WTC11 (cell line): ENCODE data around the gene PPARA. TPM values are rescaled to one million over a fixed set of nuclear protein-coding genes. Genes with fewer than 3 reads are reported as not detected.

Source experiments
- ATAC-seq: fragments of 200-7000 bp; cut with Tn5 transposase; 2 replicates; pipeline ENCODE4 v1.10.0; 2021; ENCODE audit warnings: mild to moderate bottlenecking, moderate library complexity
- CTCF ChIA-PET: fragments of 300-600 bp; sonication (Branson Sonifier 250); formaldehyde crosslinking; loops from one replicate; lab custom pipeline; 2021; ENCODE audit warnings: antibody characterized with exemption; lab: Charles Lee
- POLR2A ChIA-PET: fragments of 350-600 bp; sonication (Branson Sonifier 250); formaldehyde crosslinking; loops from one replicate; lab custom pipeline; 2021; ENCODE audit warnings: antibody characterized with exemption; lab: Charles Lee
- DNase-seq: peaks from one replicate; pipeline ENCODE4 v3.0.0; 2021; ENCODE audit warnings: low spot score
- H3K27ac Mint-ChIP-seq: 2 replicates; pipeline ENCODE4 v1.8.0; 2021; ENCODE audit warnings: mixed read lengths
- H3K27me3 Mint-ChIP-seq: 2 replicates; pipeline ENCODE4 v1.8.0; 2021; ENCODE audit warnings: low read depth, mild to moderate bottlenecking, moderate library complexity, mixed read lengths
- H3K36me3 Mint-ChIP-seq: 2 replicates; pipeline ENCODE4 v1.8.0; 2021; ENCODE audit warnings: mixed read lengths
- H3K4me1 Mint-ChIP-seq: 2 replicates; pipeline ENCODE4 v1.8.0; 2022; ENCODE audit warnings: mixed read lengths
- H3K4me3 Mint-ChIP-seq: 2 replicates; pipeline ENCODE4 v1.8.0; 2021; ENCODE audit warnings: mild to moderate bottlenecking, moderate library complexity, mixed read lengths
- H3K9me3 Mint-ChIP-seq: 2 replicates; pipeline ENCODE4 v1.8.0; 2021; ENCODE audit warnings: mixed read lengths
- CREM ChIP-seq: sonication (generic); formaldehyde crosslinking; IDR thresholded peaks from 2 replicates; pipeline ENCODE4 v1.8.1; 2022; ENCODE audit warnings: mild to moderate bottlenecking, missing genetic modification reagents, moderate library complexity
- ELF4 ChIP-seq: sonication (generic); formaldehyde crosslinking; IDR thresholded peaks from 2 replicates; pipeline ENCODE4 v1.8.1; 2022; ENCODE audit warnings: low read depth, mild to moderate bottlenecking, moderate library complexity, missing genetic modification reagents
- ESRRA ChIP-seq: sonication (generic); formaldehyde crosslinking; IDR thresholded peaks from 2 replicates; pipeline ENCODE4 v1.8.1; 2022; ENCODE audit warnings: mild to moderate bottlenecking, missing genetic modification reagents, borderline replicate concordance
- GABPB1 ChIP-seq: sonication (generic); formaldehyde crosslinking; IDR thresholded peaks from 2 replicates; pipeline ENCODE4 v1.8.1; 2023; ENCODE audit warnings: mild to moderate bottlenecking, missing genetic modification reagents
- GRHL2 ChIP-seq: fragments of 250-450 bp; sonication (Bioruptor Pico); IDR thresholded peaks from 2 replicates; pipeline ENCODE4 v1.8.0; 2022; ENCODE audit warnings: mild to moderate bottlenecking, moderate library complexity; ENCODE audit not compliant: insufficient replicate concordance, severe bottlenecking
- MYBL2 ChIP-seq: sonication (generic); formaldehyde crosslinking; IDR thresholded peaks from 2 replicates; pipeline ENCODE4 v1.8.1; 2023; ENCODE audit warnings: mild to moderate bottlenecking, moderate library complexity, missing genetic modification reagents
- NR2C2 ChIP-seq: sonication (generic); formaldehyde crosslinking; IDR thresholded peaks from 2 replicates; pipeline ENCODE4 v1.8.0; 2022; ENCODE audit warnings: mild to moderate bottlenecking, missing genetic modification reagents
- OVOL2 ChIP-seq: fragments of 250-450 bp; sonication (Bioruptor Pico); IDR thresholded peaks from 2 replicates; pipeline ENCODE4 v1.9.0; 2021; ENCODE audit warnings: mild to moderate bottlenecking, borderline replicate concordance
- TEAD4 ChIP-seq: sonication (generic); formaldehyde crosslinking; IDR thresholded peaks from 2 replicates; pipeline ENCODE4 v1.8.0; 2022; ENCODE audit warnings: mild to moderate bottlenecking, missing genetic modification reagents
- ZNF121 ChIP-seq: sonication (generic); formaldehyde crosslinking; IDR thresholded peaks from 2 replicates; pipeline ENCODE4 v1.8.0; 2023; ENCODE audit warnings: missing genetic modification reagents
- ZNF138 ChIP-seq: sonication (generic); formaldehyde crosslinking; conservative IDR thresholded peaks from 2 replicates; pipeline ENCODE4 v1.8.1; 2022; ENCODE audit warnings: mild to moderate bottlenecking, moderate library complexity, missing genetic modification reagents
- ZNF232 ChIP-seq: sonication (generic); formaldehyde crosslinking; IDR thresholded peaks from 2 replicates; pipeline ENCODE4 v1.8.0; 2022; ENCODE audit warnings: mild to moderate bottlenecking, missing genetic modification reagents
- ZNF425 ChIP-seq: fragments of 250-450 bp; sonication (Bioruptor Pico); conservative IDR thresholded peaks from 2 replicates; pipeline ENCODE4 v1.9.0; 2021; ENCODE audit warnings: mild to moderate bottlenecking
- total RNA-seq: library from RNA; stranded (reverse); gene quantifications from 3 replicates; pipeline ENCODE4 v1.2.3, GENCODE V29; 2021
- TF ChIP-seq, protein P1 (sequence below): sonication (generic); formaldehyde crosslinking; IDR thresholded peaks from 2 replicates; pipeline ENCODE4 v1.8.1; 2023; ENCODE audit warnings: mild to moderate bottlenecking, missing genetic modification reagents
- TF ChIP-seq, protein P2 (sequence below): sonication (generic); formaldehyde crosslinking; IDR thresholded peaks from 2 replicates; pipeline ENCODE4 v1.8.1; 2023; ENCODE audit warnings: mild to moderate bottlenecking, missing genetic modification reagents, moderate library complexity
- TF ChIP-seq, protein P3 (sequence below): fragments of 250-450 bp; sonication (Bioruptor Pico); IDR thresholded peaks from 2 replicates; pipeline ENCODE4 v1.9.0; 2021; ENCODE audit warnings: mild to moderate bottlenecking
- TF ChIP-seq, protein P4 (sequence below): sonication (generic); formaldehyde crosslinking; IDR thresholded peaks from 2 replicates; pipeline ENCODE4 v1.8.0; 2023; ENCODE audit warnings: mild to moderate bottlenecking, missing genetic modification reagents
- TF ChIP-seq, protein P5 (sequence below): sonication (generic); formaldehyde crosslinking; IDR thresholded peaks from 2 replicates; pipeline ENCODE4 v1.8.1; 2023; ENCODE audit warnings: mild to moderate bottlenecking, missing genetic modification reagents

The PPARA gene
- total RNA-seq, 1 experiment from 2014 or later = 9.3 TPM

DNA sequence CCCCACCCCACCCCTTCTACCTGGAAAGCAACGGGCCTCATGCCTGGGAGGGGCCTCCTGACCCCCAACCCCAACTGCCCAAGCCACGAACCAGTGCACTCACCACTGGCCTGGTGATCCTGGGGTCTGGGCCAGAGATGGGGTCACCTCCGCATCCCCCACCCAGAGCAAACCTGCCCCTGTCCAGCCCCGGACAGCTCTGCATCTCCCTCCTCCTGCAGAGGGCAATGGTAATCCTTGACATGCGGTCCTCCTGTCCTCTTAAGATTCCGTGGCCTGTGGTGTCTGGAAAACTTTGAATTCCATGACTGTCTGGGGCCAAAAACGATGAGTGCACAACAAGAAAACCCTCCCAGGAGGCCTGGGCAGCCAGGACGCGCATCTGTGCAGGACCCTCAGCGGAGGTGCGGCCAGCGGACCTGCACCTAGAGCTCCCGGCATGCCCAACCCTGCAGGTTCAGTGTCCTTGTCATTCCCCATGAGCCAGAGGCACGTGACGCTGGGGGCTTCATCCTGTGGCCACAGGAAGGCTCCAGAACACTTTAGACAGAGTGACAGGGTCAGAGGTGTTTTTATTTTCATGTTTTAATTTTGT lies 16.1 kb upstream of the PPARA start:
- no peak overlapping the region for H3K4me3 Mint-ChIP-seq
- CTCF ChIA-PET = interaction anchor here (1.2 kb wide), 1 partner anchor 140 kb away, joined by 4 read pairs; no protein-coding TSS in a partner anchor
- ATAC-seq = no peak
- TF ChIP-seq, protein P1, sequence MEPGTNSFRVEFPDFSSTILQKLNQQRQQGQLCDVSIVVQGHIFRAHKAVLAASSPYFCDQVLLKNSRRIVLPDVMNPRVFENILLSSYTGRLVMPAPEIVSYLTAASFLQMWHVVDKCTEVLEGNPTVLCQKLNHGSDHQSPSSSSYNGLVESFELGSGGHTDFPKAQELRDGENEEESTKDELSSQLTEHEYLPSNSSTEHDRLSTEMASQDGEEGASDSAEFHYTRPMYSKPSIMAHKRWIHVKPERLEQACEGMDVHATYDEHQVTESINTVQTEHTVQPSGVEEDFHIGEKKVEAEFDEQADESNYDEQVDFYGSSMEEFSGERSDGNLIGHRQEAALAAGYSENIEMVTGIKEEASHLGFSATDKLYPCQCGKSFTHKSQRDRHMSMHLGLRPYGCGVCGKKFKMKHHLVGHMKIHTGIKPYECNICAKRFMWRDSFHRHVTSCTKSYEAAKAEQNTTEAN (CRISPR knock-in tag) = no peak
- TF ChIP-seq, protein P2, sequence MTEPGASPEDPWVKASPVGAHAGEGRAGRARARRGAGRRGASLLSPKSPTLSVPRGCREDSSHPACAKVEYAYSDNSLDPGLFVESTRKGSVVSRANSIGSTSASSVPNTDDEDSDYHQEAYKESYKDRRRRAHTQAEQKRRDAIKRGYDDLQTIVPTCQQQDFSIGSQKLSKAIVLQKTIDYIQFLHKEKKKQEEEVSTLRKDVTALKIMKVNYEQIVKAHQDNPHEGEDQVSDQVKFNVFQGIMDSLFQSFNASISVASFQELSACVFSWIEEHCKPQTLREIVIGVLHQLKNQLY (CRISPR knock-in tag) = no peak
- TF ChIP-seq, protein P3, sequence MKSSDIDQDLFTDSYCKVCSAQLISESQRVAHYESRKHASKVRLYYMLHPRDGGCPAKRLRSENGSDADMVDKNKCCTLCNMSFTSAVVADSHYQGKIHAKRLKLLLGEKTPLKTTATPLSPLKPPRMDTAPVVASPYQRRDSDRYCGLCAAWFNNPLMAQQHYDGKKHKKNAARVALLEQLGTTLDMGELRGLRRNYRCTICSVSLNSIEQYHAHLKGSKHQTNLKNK (CRISPR knock-in tag) = no peak
- TF ChIP-seq MYBL2 (CRISPR knock-in tag) (no peak), ZNF121 (no peak), TEAD4 (CRISPR knock-in tag) (no peak), ELF4 (no peak), GABPB1 (CRISPR knock-in tag) (no peak), ZNF232 (CRISPR knock-in tag) (no peak), ZNF138 (CRISPR knock-in tag) (no peak), NR2C2 (CRISPR knock-in tag) (no peak), CREM (CRISPR knock-in tag) (no peak), OVOL2 (CRISPR knock-in tag) (no peak), ZNF425 (CRISPR knock-in tag) (no peak), GRHL2 (CRISPR knock-in tag) (no peak), ESRRA (CRISPR knock-in tag) (no peak)
- TF ChIP-seq, protein P4, sequence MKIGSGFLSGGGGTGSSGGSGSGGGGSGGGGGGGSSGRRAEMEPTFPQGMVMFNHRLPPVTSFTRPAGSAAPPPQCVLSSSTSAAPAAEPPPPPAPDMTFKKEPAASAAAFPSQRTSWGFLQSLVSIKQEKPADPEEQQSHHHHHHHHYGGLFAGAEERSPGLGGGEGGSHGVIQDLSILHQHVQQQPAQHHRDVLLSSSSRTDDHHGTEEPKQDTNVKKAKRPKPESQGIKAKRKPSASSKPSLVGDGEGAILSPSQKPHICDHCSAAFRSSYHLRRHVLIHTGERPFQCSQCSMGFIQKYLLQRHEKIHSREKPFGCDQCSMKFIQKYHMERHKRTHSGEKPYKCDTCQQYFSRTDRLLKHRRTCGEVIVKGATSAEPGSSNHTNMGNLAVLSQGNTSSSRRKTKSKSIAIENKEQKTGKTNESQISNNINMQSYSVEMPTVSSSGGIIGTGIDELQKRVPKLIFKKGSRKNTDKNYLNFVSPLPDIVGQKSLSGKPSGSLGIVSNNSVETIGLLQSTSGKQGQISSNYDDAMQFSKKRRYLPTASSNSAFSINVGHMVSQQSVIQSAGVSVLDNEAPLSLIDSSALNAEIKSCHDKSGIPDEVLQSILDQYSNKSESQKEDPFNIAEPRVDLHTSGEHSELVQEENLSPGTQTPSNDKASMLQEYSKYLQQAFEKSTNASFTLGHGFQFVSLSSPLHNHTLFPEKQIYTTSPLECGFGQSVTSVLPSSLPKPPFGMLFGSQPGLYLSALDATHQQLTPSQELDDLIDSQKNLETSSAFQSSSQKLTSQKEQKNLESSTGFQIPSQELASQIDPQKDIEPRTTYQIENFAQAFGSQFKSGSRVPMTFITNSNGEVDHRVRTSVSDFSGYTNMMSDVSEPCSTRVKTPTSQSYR (CRISPR knock-in tag) = no peak
- TF ChIP-seq, protein P5, sequence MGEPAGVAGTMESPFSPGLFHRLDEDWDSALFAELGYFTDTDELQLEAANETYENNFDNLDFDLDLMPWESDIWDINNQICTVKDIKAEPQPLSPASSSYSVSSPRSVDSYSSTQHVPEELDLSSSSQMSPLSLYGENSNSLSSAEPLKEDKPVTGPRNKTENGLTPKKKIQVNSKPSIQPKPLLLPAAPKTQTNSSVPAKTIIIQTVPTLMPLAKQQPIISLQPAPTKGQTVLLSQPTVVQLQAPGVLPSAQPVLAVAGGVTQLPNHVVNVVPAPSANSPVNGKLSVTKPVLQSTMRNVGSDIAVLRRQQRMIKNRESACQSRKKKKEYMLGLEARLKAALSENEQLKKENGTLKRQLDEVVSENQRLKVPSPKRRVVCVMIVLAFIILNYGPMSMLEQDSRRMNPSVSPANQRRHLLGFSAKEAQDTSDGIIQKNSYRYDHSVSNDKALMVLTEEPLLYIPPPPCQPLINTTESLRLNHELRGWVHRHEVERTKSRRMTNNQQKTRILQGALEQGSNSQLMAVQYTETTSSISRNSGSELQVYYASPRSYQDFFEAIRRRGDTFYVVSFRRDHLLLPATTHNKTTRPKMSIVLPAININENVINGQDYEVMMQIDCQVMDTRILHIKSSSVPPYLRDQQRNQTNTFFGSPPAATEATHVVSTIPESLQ = no peak
- TF ChIP-seq, all 79 proteins: peak for 0
- Mint-ChIP-seq H3K9me3 (no peaks in the 10 kb centered on the region), H3K27ac (no peak overlapping the region), H3K27me3 (no peaks in the 10 kb centered on the region), H3K4me1 (no peaks in the 10 kb centered on the region), H3K36me3 (no peaks in the 10 kb centered on the region)
- POLR2A ChIA-PET = no interaction called here
- no peak for DNase-seq
